ENCODE data around the gene KRT81. TPM values are rescaled to one million over a fixed set of nuclear protein-coding genes. Genes with fewer than 3 reads are reported as not detected.
"Not testable (repeated sequence)": the region's sequence is repeated elsewhere in the genome, so short reads cannot be mapped to it uniquely, and the experiment has no call there.

The KRT81 gene
- total RNA-seq, 1 donor = not detected

GRCh38 chr12:52293926-52294325, 2.6 kb upstream of the KRT81 start:
- Histone ChIP-seq H3K4me3 (ENCODE audit: low read length) (no peak overlapping the region), H3K4me1 (ENCODE audit: insufficient read depth, low read length) (peaks cover 23% of the 10 kb centered on the region)

GRCh38 chr12:52290483-52291134, 725 bp downstream of the KRT81 start:
- not testable (repeated sequence) for H3K9me3 ChIP-seq (ENCODE audit: low read depth, low read length)

More at GRCh38 chr12:52293926-52294325, 2.6 kb upstream of the KRT81 start:
- Histone ChIP-seq H3K9me3 (ENCODE audit: low read depth, low read length) (no peaks in the 10 kb centered on the region), H3K27me3 (ENCODE audit: insufficient read depth, low read length) (peaks cover 22% of the 10 kb centered on the region)

GRCh38 chr12:52287816-52288805, 3.2 kb downstream of the KRT81 start:
- not testable (repeated sequence) for H3K4me3 ChIP-seq (ENCODE audit: low read length); H3K4me1 ChIP-seq (ENCODE audit: insufficient read depth, low read length); H3K27me3 ChIP-seq (ENCODE audit: insufficient read depth, low read length); H3K9me3 ChIP-seq (ENCODE audit: low read depth, low read length)

More at GRCh38 chr12:52290483-52291134, 725 bp downstream of the KRT81 start:
- not testable (repeated sequence) for H3K4me3 ChIP-seq (ENCODE audit: low read length); H3K27me3 ChIP-seq (ENCODE audit: insufficient read depth, low read length)
- H3K4me1 ChIP-seq (ENCODE audit: insufficient read depth, low read length) = peaks cover 14% of the 10 kb centered on the region

GRCh38 chr12:52286857-52287785, 4.2 kb downstream of the KRT81 start:
- not testable (repeated sequence) for H3K27me3 ChIP-seq (ENCODE audit: insufficient read depth, low read length); H3K9me3 ChIP-seq (ENCODE audit: low read depth, low read length); H3K4me3 ChIP-seq (ENCODE audit: low read length); H3K4me1 ChIP-seq (ENCODE audit: insufficient read depth, low read length)

- H3K4me1 ChIP-seq (ENCODE audit: insufficient read depth, low read length) = no peaks in the 10 kb centered on the region
Observed at GRCh38 chr12:52285851-52286530, 5.3 kb downstream of the KRT81 start.

GRCh38 chr12:52285172-52285745, 6.1 kb downstream of the KRT81 start:
- Histone ChIP-seq H3K4me3 (ENCODE audit: low read length) (no peak overlapping the region), H3K27me3 (ENCODE audit: insufficient read depth, low read length) (no peaks in the 10 kb centered on the region), H3K4me1 (ENCODE audit: insufficient read depth, low read length) (peaks cover 7% of the 10 kb centered on the region), H3K9me3 (ENCODE audit: low read depth, low read length) (no peaks in the 10 kb centered on the region)

More at GRCh38 chr12:52285851-52286530, 5.3 kb downstream of the KRT81 start:
- Histone ChIP-seq H3K27me3 (ENCODE audit: insufficient read depth, low read length) (no peaks in the 10 kb centered on the region), H3K9me3 (ENCODE audit: low read depth, low read length) (no peaks in the 10 kb centered on the region), H3K4me3 (ENCODE audit: low read length) (no peak overlapping the region)

GRCh38 chr12:52284562-52285171, 6.7 kb downstream of the KRT81 start:
- H3K4me3 ChIP-seq (ENCODE audit: low read length) = no peak overlapping the region
- H3K9me3 ChIP-seq (ENCODE audit: low read depth, low read length) = no peaks in the 10 kb centered on the region
- H3K27me3 ChIP-seq (ENCODE audit: insufficient read depth, low read length) = no peaks in the 10 kb centered on the region
- H3K4me1 ChIP-seq (ENCODE audit: insufficient read depth, low read length) = peaks cover 13% of the 10 kb centered on the region

- peaks cover 4% of the 10 kb centered on the region for H3K27me3 ChIP-seq (ENCODE audit: insufficient read depth, low read length)
- H3K9me3 ChIP-seq (ENCODE audit: low read depth, low read length) = no peaks in the 10 kb centered on the region
- no peak overlapping the region for H3K4me3 ChIP-seq (ENCODE audit: low read length)
- H3K4me1 ChIP-seq (ENCODE audit: insufficient read depth, low read length) = peaks cover 22% of the 10 kb centered on the region
Observed at GRCh38 chr12:52280796-52281560, 10.4 kb downstream of the KRT81 start.

- Histone ChIP-seq H3K27me3 (ENCODE audit: insufficient read depth, low read length) (peaks cover 5% of the 10 kb centered on the region), H3K9me3 (ENCODE audit: low read depth, low read length) (no peaks in the 10 kb centered on the region), H3K4me1 (ENCODE audit: insufficient read depth, low read length) (peaks cover 22% of the 10 kb centered on the region), H3K4me3 (ENCODE audit: low read length) (no peak overlapping the region)
Observed at GRCh38 chr12:52280319-52280795, 11.0 kb downstream of the KRT81 start.

GRCh38 chr12:52279422-52280318, 11.7 kb downstream of the KRT81 start:
- Histone ChIP-seq H3K27me3 (ENCODE audit: insufficient read depth, low read length) (peaks cover 6% of the 10 kb centered on the region), H3K4me1 (ENCODE audit: insufficient read depth, low read length) (peaks cover 22% of the 10 kb centered on the region), H3K4me3 (ENCODE audit: low read length) (no peak overlapping the region), H3K9me3 (ENCODE audit: low read depth, low read length) (no peaks in the 10 kb centered on the region)

- H3K4me1 ChIP-seq (ENCODE audit: insufficient read depth, low read length) = peaks cover 22% of the 10 kb centered on the region
- no peak overlapping the region for H3K4me3 ChIP-seq (ENCODE audit: low read length)
- no peaks in the 10 kb centered on the region for H3K9me3 ChIP-seq (ENCODE audit: low read depth, low read length)
Observed at GRCh38 chr12:52278575-52279421, 12.5 kb downstream of the KRT81 start.

More at GRCh38 chr12:52278575-52279421, 12.5 kb downstream of the KRT81 start:
- peaks cover 6% of the 10 kb centered on the region for H3K27me3 ChIP-seq (ENCODE audit: insufficient read depth, low read length)
